Measurements from ENCODE around the gene IKZF1.

IKZF1 gene

DNA sequence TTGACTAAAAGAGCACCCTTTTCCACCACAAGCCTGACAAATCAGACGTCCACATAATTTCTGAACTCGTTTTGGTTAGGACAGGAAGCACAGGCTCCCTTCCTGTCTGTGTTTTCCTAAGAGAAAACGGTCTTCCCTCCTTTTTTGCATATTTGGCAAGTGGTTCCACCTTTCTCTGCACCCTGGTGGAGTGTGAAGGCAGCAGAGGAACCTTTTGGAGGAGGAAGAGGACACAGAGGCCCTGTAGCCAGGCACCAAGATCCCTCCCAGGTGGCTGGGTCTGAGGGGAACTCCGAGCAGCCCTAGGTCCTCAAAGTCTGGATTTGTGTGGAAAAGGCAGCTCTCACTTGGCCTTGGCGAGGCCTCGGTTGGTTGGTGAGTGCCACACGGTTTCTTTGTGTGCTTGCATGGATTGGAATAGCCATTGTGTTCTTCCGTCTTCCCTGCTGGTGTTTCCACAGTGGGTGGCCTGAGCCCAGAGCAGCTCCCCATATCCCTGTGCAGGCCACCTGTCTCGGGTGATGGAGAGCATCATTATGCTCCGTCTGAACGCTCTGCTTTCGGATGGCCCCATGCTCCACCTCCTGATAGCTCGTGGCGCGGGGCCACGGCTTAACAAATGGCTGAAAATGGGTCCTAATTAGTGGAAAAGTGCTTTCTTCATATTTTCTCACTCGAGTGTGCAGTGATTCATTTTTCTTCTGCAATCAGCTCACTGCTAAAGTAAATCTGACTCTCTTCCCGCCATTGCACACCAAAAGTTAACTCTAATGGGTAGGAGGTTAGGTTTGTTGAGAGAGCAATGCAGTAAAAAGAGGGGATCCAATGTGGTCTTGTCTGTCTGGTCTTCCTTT is 4.2 kb downstream of the IKZF1 start:
- no peak for DNase-seq (ENCODE audit: low read depth in 2 of 2)

DNA sequence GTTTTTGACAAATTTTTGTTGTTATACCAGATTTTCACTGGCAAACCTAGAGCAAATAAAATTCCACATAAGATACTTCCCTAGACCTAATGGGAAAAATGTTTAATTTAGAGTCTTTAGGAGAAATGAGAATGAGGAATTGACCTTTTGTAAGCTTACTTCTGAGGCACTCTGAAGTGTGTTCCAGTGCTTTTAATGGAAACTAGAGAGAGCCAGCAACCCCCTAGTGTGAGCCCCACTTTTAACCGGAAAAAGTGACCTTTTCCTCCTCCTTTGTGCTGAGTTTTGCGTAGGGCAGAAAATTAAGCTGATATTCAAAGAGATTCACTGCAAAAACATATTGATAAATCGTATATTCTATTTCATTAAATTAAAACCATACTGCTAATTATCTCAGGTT is 5.2 kb downstream of the IKZF1 start:
- DNase-seq (ENCODE audit: low read depth in 2 of 2): no peak

DNA sequence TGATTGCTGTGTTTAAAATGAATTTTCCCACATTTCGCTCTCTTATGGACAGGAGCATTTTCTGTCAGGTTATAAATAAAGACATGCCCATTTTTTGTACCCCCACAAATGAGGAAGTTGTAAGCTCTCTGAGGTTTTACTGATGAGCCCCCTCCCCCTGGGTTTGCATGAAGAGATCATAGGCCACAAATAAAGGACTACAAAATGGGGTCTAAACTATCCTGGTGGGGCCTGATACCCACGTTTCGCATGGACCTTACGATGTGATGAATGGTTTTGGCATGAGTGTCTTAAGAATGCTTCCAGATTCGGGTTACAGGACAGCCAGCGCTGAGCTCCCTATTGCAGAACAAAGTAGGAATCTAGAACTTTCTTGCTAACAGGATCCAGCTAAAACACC is 5.8 kb downstream of the IKZF1 start:
- no peak for DNase-seq (ENCODE audit: low read depth in 2 of 2)

DNA sequence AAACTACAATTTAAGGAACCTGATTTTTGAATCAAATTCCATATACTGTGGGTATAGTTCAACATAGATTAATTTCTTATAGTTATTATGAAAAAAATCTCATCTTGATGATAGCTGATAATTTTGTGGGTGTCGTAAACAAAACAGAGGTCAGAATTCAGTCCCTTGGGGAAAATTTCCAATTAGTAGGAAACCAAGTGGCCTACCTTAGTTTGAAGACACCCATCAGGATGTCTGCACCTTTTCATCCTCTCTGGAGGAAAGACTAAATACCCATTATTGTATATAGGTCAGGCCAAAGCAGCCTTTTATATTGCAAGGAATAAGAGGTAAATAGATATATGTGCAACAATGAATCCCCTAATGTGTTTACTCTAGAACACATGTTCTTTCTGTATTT is 6.4 kb downstream of the IKZF1 start:
- no peak for DNase-seq (ENCODE audit: low read depth in 2 of 2)

DNA sequence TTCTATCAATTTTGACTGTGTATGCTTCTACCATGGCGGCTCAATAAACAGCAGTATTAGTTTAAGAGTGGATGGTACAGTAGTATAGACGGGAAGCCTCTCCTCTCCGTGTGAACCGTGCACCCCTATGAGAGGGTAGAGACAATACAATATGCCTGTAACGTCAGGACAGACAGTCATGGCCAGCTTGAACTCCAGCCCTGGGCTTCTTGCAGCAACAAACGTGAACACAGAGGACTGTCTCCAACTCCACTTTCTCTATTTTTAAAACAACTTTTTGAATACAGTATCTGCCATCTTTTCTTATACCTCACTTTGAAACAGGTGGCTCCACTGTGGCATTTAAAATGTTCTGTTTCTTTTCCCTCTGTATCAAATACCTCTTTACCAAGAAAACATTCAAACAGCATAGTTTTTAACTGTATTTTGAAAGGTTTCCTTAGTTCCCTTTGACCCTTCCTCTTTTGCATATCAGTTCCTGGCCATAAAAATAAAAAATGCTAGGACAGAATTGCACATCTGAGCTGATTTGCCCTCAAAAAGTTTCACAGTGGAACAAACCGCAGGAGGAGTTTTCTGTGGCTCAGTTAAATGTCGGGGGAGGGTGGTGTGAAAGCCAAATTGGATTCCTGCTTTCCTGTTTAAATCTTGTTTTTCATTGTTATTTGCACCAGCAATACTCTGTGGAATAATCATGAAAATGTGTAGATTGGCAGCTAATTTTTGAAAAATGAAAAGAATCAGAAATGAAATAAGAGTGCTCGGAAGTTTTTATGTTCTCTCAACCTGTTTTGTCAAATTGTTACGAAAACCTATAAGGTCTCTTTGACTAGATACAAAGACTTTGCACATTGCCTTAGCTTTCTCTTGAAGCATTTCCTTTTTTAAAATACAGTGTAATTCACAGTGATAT is 8.0 kb downstream of the IKZF1 start:
- DNase-seq (ENCODE audit: low read depth in 2 of 2): no peak

DNA sequence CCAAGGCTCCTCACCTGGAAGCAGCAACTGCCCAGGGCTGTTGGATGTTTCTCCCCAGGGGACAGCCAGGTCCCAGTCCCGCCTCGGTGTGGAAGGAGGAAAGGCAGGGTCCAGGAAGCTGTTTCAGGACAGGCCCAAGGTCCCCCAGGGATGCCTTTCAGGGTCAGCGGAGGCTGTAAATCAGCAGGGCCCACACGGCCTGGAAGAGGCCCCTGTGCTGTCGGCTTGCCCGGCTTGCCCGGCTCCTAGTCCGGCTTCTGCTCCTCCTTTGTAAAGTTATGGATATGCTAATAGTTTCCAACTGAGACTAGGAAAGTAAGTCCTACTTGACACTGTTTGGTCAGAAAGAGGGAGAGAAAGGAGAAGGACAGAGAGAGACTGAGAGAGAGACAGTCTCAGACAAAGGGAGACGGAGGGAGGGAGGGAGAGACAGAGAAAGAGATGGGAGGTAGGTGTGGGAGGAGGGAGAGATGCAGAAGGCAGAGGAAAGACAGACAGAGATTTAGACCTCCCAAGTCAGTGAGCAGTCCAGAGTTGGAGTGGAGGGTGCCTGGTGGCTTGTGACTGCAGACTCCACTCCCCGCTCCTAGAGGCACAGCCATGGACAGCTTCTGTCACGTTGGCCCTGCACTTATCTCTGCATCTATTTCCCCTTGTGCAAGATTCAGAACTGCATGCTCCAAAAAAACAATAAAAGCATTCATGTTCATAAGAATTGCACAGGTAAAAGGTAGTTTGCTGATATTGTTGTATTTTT is 10.5 kb downstream of the IKZF1 start:
- no peak for DNase-seq (ENCODE audit: low read depth in 2 of 2)

DNA sequence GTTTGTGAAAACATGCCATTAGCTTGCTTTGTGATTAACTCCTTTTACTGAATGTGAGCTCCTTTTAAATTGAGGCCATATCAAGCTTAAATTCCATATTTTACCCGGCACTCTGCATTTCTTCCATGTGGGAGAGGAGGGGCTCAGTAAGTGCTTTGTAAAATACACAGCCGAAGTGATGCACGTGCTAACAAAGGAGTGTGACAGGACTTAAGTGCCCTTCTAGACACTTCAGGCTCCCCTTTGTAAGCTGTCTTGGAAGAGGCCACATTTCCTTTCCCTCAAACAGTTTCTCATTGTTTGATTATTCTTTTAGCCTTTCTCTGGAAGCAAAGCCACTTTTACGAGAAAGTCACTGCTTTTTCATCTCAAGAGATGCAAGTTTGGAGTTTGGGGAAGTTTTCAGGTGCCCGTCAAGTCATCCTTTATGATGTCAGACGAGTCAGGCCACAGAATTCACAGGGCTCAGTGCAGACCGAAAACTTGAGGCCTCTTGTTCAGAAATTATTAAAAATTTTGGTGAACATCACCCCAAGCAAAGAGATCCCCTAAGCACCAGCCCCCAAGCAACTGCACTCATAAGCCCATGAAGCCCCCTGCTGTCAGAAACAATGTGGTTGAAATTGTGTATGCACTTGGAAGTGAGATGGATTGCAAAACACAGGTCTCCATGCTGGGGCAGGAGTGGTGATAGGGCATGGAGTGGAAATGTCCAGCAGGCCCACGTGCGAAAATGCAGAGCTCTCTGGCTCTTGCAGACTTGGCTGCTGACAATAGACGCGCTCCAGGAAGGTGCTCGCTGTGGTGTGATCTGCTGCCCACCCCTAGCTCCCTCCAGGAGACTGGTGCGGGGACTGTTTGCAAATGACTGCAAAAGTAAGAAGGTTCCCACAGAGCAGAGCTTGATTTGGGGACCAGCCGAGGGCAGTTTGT is 11.5 kb downstream of the IKZF1 start:
- DNase-seq (ENCODE audit: low read depth in 2 of 2): no peak

DNA sequence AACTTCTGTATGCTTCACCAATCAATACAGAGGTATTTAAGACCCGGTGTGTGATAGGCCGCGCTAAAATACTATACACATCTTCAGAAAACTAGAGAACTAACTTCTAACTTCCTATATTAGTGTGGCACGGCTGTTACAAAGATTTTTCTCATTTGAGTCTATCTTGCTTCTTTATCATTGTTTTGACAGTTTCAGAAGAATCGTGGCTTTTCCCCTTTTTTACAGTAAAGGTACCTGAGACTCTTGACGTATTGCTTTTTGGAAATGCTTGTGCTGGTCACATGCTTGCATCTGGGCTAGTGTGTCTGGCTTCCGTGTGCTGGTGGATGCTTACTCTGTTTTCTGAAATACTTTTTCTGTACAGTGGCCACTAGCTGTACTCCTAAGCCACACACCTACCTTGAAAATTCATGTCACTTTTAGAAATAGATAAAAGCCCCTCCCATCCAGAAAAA is 12.7 kb downstream of the IKZF1 start:
- DNase-seq (ENCODE audit: low read depth in 2 of 2): no peak

DNA sequence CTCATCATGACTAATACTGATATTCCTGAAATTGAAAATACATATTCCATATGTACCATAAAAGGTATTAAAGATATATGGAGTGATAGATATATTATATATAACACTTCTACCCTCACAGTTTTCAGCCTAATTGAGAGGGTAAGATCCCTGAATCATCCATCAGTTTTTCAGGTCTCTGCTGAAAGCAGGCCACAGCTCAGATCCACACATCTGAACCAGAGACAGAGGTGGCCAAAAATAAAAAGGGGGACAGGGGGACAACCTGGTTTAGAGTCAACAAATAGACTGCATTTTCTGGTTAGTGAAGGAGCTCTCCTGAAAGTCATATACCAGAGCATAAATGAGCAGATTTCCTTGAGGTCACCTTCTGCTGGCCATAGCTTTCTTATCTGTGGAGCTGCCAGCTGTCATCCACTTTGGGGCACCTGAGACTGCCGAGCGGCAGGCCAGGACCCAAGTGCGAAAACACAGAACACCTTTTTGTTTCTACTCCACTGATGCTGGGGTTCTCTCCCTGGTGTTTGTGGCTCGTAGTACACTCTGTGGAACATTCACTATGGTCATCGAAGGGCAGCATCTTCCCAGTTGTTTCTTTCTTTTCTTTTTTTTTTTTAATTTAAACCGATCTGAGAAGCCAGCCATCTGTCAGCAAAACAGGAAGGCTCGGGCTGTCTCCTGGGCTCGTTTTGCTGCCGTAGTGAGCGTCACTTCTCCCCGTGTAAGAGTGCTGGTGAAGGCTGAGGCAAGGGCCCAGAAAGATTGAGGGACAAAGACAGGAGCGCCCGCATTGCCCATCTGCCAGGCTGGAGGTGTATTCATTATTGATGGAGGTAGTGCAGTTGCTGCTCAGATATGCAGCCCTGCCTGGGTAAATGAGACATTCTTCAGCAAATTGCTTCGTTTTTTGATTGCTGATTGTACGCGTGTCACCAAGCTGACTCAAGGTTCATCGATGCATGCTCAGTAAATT is 13.5 kb downstream of the IKZF1 start:
- no peak for DNase-seq (ENCODE audit: low read depth in 2 of 2)

DNA sequence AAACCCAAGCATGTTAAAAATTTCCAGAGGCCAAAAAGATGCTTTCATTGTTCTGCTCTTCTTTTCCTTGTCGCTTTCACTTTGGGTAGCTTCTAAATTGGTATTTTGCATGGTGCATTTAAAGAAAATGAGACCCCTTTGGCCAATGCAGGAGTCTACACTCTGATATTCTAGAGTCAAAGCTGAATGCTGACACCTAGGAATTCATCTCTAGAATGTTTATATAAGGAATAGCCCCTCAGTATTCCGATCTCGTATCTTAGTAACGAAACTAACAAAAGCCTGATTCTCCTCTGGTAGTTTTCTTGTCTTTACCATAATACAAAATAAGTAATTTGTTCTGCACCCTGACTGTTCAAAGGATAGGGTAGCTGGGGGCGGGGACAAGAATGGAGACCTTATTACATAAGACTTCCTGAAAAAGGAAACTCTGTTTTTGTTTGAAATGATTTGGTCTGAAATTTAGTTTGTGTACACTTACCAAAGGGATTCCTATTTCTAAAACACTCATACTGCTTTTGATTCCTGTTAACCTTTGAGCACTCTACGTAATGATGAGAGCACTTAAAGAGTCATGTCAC is 17.1 kb downstream of the IKZF1 start:
- DNase-seq (ENCODE audit: low read depth in 2 of 2): no peak

DNA sequence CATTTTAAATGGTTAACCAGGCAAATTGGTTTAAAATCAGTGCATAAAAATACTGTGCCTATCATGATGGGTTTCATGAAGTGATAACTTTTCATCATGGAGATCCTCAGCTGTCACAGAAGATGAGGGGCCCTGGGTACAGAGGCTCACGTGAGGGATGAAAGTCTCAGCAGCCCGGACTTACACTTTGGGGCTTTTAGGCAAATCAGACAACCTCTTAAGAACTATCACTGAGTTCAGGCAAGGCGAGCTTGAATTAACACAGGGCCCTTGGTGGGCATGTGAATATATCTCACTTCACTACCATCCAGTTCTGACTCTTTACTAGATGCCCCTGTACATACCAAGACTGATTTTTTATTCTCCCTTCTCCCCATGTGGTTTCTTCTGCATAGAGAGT is 19.6 kb downstream of the IKZF1 start:
- DNase-seq (ENCODE audit: low read depth in 2 of 2): no peak

DNA sequence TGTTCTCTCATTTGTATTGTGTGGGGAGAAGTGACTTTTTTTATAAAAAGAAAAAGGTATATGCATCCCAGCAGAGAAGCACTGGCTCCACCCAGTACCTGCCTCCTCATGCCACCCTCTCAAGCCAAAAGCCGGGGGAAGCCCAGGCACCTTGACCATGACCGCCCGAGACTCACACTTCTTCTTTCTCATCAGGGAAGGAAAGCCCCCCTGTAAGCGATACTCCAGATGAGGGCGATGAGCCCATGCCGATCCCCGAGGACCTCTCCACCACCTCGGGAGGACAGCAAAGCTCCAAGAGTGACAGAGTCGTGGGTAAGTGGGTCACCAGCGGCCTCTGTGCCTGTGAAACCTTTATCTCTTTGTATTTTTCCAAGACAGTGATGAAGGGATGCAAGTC is 22.9 kb downstream of the IKZF1 start:
- DNase-seq (ENCODE audit: low read depth in 2 of 2): no peak

DNA sequence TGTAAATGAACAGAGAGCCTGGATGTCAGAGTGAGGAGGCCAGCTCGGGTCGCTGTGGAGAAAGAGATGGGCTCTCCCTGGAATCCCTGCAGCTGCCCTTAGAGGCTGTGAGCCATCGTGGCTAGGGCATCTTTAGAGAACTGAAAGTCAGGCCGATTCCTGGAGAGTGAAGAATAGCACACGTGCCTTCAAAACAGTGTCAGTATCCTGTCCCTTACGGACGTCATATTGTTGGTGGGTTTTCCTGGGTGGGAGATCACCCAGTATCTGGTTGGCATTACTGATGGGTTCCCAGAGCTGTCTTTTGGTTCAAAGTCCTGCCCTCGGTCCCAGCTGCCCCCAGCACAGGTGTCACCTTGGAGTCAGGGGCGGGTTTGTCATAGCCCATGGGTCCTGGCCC is 25.3 kb downstream of the IKZF1 start:
- no peak for DNase-seq (ENCODE audit: low read depth in 2 of 2)

DNA sequence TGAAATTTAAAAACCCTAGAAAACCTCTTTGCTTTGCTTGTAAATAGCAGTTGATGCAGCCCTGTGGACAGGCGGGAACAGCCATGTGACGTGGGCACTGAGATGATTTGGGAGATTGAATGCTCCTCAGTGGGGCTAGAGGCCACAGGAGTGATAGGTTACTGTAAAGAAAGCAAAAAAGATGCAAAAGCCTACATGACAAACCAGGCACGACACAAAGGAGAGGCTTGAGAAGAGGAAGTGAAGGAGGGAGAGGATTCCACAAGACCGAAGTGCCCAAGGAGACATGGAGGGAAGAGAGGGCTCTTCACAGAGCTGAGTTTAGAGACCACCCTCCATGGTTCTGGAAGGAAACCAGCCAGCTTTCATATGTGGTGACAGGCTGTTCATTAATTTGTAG is 25.7 kb downstream of the IKZF1 start:
- no peak for DNase-seq (ENCODE audit: low read depth in 2 of 2)

DNA sequence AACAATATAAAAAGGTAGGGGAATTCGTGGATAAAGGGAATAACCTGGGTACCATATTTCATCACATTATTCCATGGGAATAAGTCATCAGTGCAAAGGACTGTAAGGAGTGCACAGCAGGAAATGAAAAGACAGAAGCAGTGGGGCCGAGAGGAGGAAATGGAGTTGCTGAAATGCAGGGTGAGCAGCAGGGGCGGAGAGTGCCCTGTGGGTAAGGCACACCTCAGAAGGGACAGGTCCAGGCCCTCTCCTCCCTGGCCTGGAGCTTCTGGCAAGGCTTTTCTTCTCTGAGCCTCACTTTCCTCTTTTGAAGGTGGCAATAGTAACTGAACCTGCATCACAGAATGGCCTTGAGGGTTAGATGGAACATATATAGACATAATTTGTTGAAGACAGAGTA is 26.2 kb downstream of the IKZF1 start:
- DNase-seq (ENCODE audit: low read depth in 2 of 2): no peak

DNA sequence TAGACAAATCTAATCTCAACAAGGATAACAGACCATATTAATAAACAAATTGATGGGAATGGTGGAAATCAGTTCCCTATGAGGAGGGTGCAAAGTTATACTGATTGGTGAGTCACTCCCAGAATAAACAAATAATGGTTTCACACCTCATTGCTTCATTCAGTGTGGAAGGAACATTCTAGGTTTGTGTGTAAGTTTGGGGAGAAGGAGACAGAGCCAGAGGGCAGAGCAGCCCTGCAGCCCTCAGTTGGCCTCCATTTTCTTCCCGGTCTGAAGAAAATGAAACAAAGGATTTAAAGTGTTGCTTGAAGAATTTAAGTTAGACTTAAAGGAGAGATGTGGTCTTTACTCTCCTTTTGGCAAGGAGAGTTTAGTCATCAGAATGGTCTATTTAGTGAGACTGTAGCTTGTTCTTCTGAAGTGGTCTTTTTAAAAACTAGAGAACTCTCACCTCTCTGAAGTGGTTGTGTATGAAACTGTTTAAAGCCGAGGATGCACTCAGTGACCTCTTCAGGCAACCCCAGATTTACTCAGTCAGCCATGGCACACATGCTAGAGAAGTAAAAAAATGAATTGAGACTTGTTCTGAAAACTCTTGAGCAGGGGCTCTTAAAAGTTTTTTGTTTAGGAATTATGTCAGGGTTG is 27.2 kb downstream of the IKZF1 start:
- no peak for DNase-seq (ENCODE audit: low read depth in 2 of 2)

DNA sequence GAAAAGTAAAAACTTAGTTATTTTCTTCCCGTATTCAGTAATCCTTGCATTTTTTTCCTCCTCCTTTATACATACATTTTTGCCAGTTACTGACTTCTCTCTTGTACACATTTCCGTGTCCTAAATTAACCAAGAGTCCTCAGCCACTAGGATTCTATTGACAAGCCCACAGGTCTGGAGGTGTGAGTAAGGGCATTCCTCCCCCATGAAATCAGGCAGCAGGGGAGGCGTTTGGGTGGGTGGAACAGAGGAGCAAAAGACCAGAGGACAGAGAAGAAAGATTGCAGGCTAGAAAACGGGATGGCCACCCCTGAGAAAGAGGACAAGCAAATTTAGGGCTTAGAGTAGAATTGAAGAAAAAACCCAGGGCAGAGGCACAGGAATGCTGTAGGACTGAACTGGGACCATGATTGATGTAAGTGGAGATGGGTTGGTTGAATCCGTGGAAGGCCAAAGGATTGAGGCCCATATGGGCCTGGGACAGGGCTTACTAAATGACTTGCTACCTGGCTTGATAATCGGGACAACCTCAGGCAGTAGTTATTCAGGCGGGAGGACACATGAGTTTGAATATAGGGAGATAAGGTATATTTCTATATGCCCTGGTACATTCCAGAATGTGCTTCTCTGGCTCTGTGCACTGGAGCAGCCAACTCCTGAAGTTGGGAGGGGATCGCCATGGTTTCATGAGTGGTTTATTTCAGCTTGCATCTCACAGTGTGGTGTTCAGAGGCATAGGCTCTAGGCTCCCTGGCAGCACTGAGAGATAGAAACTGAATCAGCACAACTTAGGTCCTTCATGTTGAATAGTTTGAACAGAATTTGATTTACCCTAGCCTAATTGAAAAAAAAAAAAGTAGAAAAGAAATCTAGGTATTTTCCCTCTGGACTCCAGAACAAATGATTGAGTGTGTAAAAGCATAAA is 28.0 kb downstream of the IKZF1 start:
- DNase-seq (ENCODE audit: low read depth in 2 of 2): no peak

DNA sequence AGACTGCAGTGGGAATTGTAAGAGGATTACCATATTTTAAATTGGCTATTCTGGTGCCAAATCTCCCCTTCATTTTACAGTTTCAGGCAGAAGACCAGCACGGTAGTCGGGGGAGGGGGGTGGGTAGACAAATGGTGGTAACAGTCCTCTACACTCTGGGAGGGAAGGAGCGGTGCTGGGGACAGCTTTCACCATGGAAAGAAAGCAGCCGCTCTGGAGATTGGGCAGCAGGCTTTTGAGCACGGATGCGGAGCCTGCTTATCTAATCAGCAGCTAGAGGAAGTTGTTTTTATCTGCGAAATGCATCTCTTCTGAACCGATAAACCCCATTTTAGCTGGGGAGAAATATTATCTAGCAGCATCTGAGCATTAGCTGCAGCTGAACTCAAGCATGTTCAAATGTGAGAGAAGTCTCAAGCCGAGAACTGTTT is 28.7 kb downstream of the IKZF1 start:
- DNase-seq (ENCODE audit: low read depth in 2 of 2): no peak

Measured in stimulated activated CD4-positive, alpha-beta T cell treated with anti-CD3 and anti-CD28 coated beads, Interleukin-15, amount 100 ng/mL, for 48 hours (primary cell).